HEK293 (cell line): Measurements from ENCODE around the gene ENOX2.

Experiments
- HOXA7 ChIP-seq: sonication (generic); formaldehyde crosslinking; IDR thresholded peaks from 2 replicates; pipeline ENCODE4 v1.8.1; 2022; ENCODE audit warnings: missing genetic modification reagents, borderline replicate concordance
- IKZF3 ChIP-seq: fragments of 450-650 bp; IDR thresholded peaks from 2 replicates; pipeline ENCODE4 v1.5.0; 2018; ENCODE audit warnings: missing biosample characterization, mild to moderate bottlenecking, missing genetic modification characterization, moderate library complexity
- MEIS1 ChIP-seq: sonication (generic); formaldehyde crosslinking; IDR thresholded peaks from 2 replicates; pipeline ENCODE4 v1.8.1; 2022; ENCODE audit warnings: missing genetic modification reagents, mild to moderate bottlenecking, borderline replicate concordance
- PBX3 ChIP-seq: sonication (generic); formaldehyde crosslinking; IDR thresholded peaks from 2 replicates; pipeline ENCODE4 v1.8.1; 2022; ENCODE audit warnings: mild to moderate bottlenecking, moderate library complexity, missing genetic modification reagents
- YY1 ChIP-seq: fragments of 450-650 bp; formaldehyde crosslinking; IDR thresholded peaks from 2 replicates; pipeline ENCODE4 v1.5.1; 2018; ENCODE audit warnings: missing biosample characterization, missing genetic modification characterization
- ZBTB44 ChIP-seq: fragments of 450-650 bp; IDR thresholded peaks from 2 replicates; pipeline ENCODE4 v1.5.1; 2018; ENCODE audit warnings: missing biosample characterization, mild to moderate bottlenecking, missing genetic modification characterization
- ZBTB49 ChIP-seq: fragments of 450-650 bp; formaldehyde crosslinking; IDR thresholded peaks from 2 replicates; pipeline ENCODE4 v1.5.1; 2016; ENCODE audit warnings: missing biosample characterization, missing genetic modification characterization, low read depth
- ZFHX2 ChIP-seq: fragments of 450-650 bp; formaldehyde crosslinking; conservative IDR thresholded peaks from 2 replicates; pipeline ENCODE4 v1.5.1; 2016; ENCODE audit warnings: missing biosample characterization, missing genetic modification characterization
- ZNF114 ChIP-seq: fragments of 450-650 bp; formaldehyde crosslinking; IDR thresholded peaks from 2 replicates; pipeline ENCODE4 v1.5.0; 2017; ENCODE audit warnings: missing biosample characterization, missing genetic modification characterization
- ZNF148 ChIP-seq: fragments of 450-650 bp; formaldehyde crosslinking; IDR thresholded peaks from 2 replicates; pipeline ENCODE4 v1.5.0; 2017; ENCODE audit warnings: missing biosample characterization, missing genetic modification characterization, borderline replicate concordance
- ZNF157 ChIP-seq: fragments of 450-650 bp; formaldehyde crosslinking; IDR thresholded peaks from 2 replicates; pipeline ENCODE4 v1.5.1; 2016; ENCODE audit warnings: missing biosample characterization, missing genetic modification characterization
- ZNF202 ChIP-seq: fragments of 450-650 bp; formaldehyde crosslinking; IDR thresholded peaks from 2 replicates; pipeline ENCODE4 v1.5.1; 2016; ENCODE audit warnings: missing biosample characterization, missing genetic modification characterization, borderline replicate concordance
- ZNF214 ChIP-seq: fragments of 450-650 bp; formaldehyde crosslinking; IDR thresholded peaks from 2 replicates; pipeline ENCODE4 v1.5.1; 2017; ENCODE audit warnings: missing biosample characterization, mild to moderate bottlenecking, missing genetic modification characterization, borderline replicate concordance
- ZNF280D ChIP-seq: fragments of 450-650 bp; formaldehyde crosslinking; IDR thresholded peaks from 2 replicates; pipeline ENCODE4 v1.5.1; 2016; ENCODE audit warnings: missing biosample characterization, missing genetic modification characterization
- ZNF335 ChIP-seq: fragments of 450-650 bp; formaldehyde crosslinking; conservative IDR thresholded peaks from 2 replicates; pipeline ENCODE4 v1.5.1; 2016; ENCODE audit warnings: missing biosample characterization, missing genetic modification characterization
- ZNF37A ChIP-seq: fragments of 450-650 bp; IDR thresholded peaks from 2 replicates; pipeline ENCODE4 v1.5.1; 2018; ENCODE audit warnings: missing biosample characterization, missing genetic modification characterization
- ZNF514 ChIP-seq: fragments of 450-650 bp; formaldehyde crosslinking; IDR thresholded peaks from 2 replicates; pipeline ENCODE4 v1.5.1; 2016; ENCODE audit warnings: missing biosample characterization, missing genetic modification characterization
- ZNF530 ChIP-seq: fragments of 450-650 bp; formaldehyde crosslinking; IDR thresholded peaks from 2 replicates; pipeline ENCODE4 v1.5.1; 2016; ENCODE audit warnings: low read depth, missing biosample characterization, missing genetic modification characterization
- ZNF561 ChIP-seq: fragments of 450-650 bp; IDR thresholded peaks from 2 replicates; pipeline ENCODE4 v1.5.1; 2018; ENCODE audit warnings: missing biosample characterization, missing genetic modification characterization, borderline replicate concordance
- ZNF585B ChIP-seq: fragments of 450-650 bp; formaldehyde crosslinking; IDR thresholded peaks from 2 replicates; pipeline ENCODE4 v1.5.1; 2016; ENCODE audit warnings: missing biosample characterization, missing genetic modification characterization
- ZNF596 ChIP-seq: fragments of 450-650 bp; IDR thresholded peaks from 2 replicates; pipeline ENCODE4 v1.5.0; 2018; ENCODE audit warnings: missing biosample characterization, mild to moderate bottlenecking, missing genetic modification characterization, moderate library complexity
- ZNF623 ChIP-seq: fragments of 450-650 bp; formaldehyde crosslinking; IDR thresholded peaks from 2 replicates; pipeline ENCODE4 v1.5.1; 2016; ENCODE audit warnings: missing biosample characterization, missing genetic modification characterization
- ZNF629 ChIP-seq: fragments of 450-650 bp; formaldehyde crosslinking; IDR thresholded peaks from 2 replicates; pipeline ENCODE4 v1.5.1; 2017; ENCODE audit warnings: missing biosample characterization, missing genetic modification characterization
- ZNF639 ChIP-seq: fragments of 450-650 bp; formaldehyde crosslinking; IDR thresholded peaks from 2 replicates; pipeline ENCODE4 v1.5.1; 2016; ENCODE audit warnings: missing biosample characterization, missing genetic modification characterization
- ZNF654 ChIP-seq: fragments of 450-650 bp; formaldehyde crosslinking; IDR thresholded peaks from 2 replicates; pipeline ENCODE4 v1.5.1; 2016; ENCODE audit warnings: low read depth, missing biosample characterization, missing genetic modification characterization
- ZNF658 ChIP-seq: fragments of 450-650 bp; formaldehyde crosslinking; IDR thresholded peaks from 2 replicates; pipeline ENCODE4; 2016; ENCODE audit warnings: missing biosample characterization, missing genetic modification characterization
- ZNF768 ChIP-seq: fragments of 450-650 bp; formaldehyde crosslinking; IDR thresholded peaks from 2 replicates; pipeline ENCODE4 v1.5.1; 2018; ENCODE audit warnings: missing biosample characterization, mild to moderate bottlenecking, missing genetic modification characterization
- ZNF837 ChIP-seq: fragments of 450-650 bp; formaldehyde crosslinking; IDR thresholded peaks from 2 replicates; pipeline ENCODE4 v1.5.1; 2016; ENCODE audit warnings: missing biosample characterization, missing genetic modification characterization
- ZNF843 ChIP-seq: fragments of 450-650 bp; formaldehyde crosslinking; IDR thresholded peaks from 2 replicates; pipeline ENCODE4 v1.5.1; 2016; ENCODE audit warnings: missing biosample characterization, missing genetic modification characterization
- ZXDB ChIP-seq: fragments of 450-650 bp; formaldehyde crosslinking; IDR thresholded peaks from 2 replicates; pipeline ENCODE4 v1.5.1; 2016; ENCODE audit warnings: missing biosample characterization, missing genetic modification characterization

ENOX2 gene

GRCh38 chrX:130840345-130840744 lies 62.7 kb downstream of the ENOX2 start (continued):
- TF ChIP-seq ZNF280D (tag by site-specific recombination) (no peak), ZNF837 (tag by site-specific recombination) (no peak), ZXDB (tag by site-specific recombination) (peak; percentile 79), ZNF639 (no peak), HOXA7 (no peak), MEIS1 (CRISPR knock-in tag) (no peak), ZNF202 (peak; percentile 93), IKZF3 (tag by site-specific recombination) (no peak), ZNF585B (tag by site-specific recombination) (no peak), ZNF561 (tag by site-specific recombination) (no peak), ZNF843 (no peak), ZNF596 (no peak), ZBTB44 (no peak), ZNF629 (tag by site-specific recombination) (peak; percentile 53; the same call in 1 of the 2 replicates), ZNF514 (0 out of 2 replicates have a peak, but pooled peaks have one; percentile 57), ZNF623 (tag by site-specific recombination) (peak; percentile 78), ZNF654 (peak; percentile 51), ZFHX2 (no peak), ZNF148 (tag by site-specific recombination) (no peak), ZNF37A (tag by site-specific recombination) (no peak), YY1 (tag by site-specific recombination) (no peak), ZNF530 (tag by site-specific recombination) (no peak), ZNF157 (no peak), ZNF658 (tag by site-specific recombination) (no peak), ZNF214 (tag by site-specific recombination) (no peak), PBX3 (CRISPR knock-in tag) (no peak), ZBTB49 (tag by site-specific recombination) (no peak), ZNF335 (tag by site-specific recombination) (no peak), ZNF114 (tag by site-specific recombination) (no peak), ZNF768 (tag by site-specific recombination) (no peak)
